Liver (tissue), 9 donors: ENCODE results near the gene PCDHAC1. TPM values are rescaled to one million over a fixed set of nuclear protein-coding genes. Genes with fewer than 3 reads are reported as not detected.

ENCODE experiments used
- DNase-seq: peaks from one replicate; pipeline ENCODE4 v3.0.0-alpha.2; 2017; ENCODE audit warnings: low spot score
- H3K27ac ChIP-seq, 2 donors: one replicate each; pipeline ENCODE4 v1.7.0; 2013; ENCODE audit warnings: inconsistent platforms in 2 of 2, low read length in 2 of 2, control low read depth in 1 of 2, low read depth in 1 of 2, mild to moderate bottlenecking in 1 of 2
- H3K27me3 ChIP-seq, 4 donors: one replicate each; pipeline versions ENCODE4 v1.6.1 to v1.7.0; 2013; ENCODE audit warnings: low read length in 3 of 4, inconsistent platforms in 1 of 4, mild to moderate bottlenecking in 1 of 4, moderate library complexity in 1 of 4; ENCODE audit not compliant: control insufficient read depth in 4 of 4, insufficient read depth in 4 of 4
- H3K36me3 ChIP-seq, 4 donors: one replicate each; pipeline versions ENCODE4 v1.6.1 to v1.7.0; 2013; ENCODE audit warnings: low read length in 3 of 4, mild to moderate bottlenecking in 3 of 4, low read depth in 1 of 4, moderate library complexity in 1 of 4; ENCODE audit not compliant: control insufficient read depth in 4 of 4, insufficient read depth in 3 of 4
- H3K4me1 ChIP-seq, 4 donors: one replicate each; pipeline versions ENCODE4 v1.6.1 to v1.7.0; 2013; ENCODE audit warnings: low read length in 3 of 4, mild to moderate bottlenecking in 3 of 4, moderate library complexity in 1 of 4; ENCODE audit not compliant: control insufficient read depth in 4 of 4, insufficient read depth in 4 of 4
- H3K4me3 ChIP-seq, 3 donors: one replicate each; pipeline versions ENCODE4 v1.6.1 to v1.7.0; 2013; ENCODE audit warnings: low read length in 3 of 3, control low read depth in 1 of 3, low read depth in 1 of 3, mild to moderate bottlenecking in 1 of 3
- H3K9ac ChIP-seq, 2 donors: one replicate each; pipeline ENCODE4 v1.7.0; 2013; ENCODE audit warnings: low read length in 2 of 2, mild to moderate bottlenecking in 2 of 2, moderate library complexity in 2 of 2, control low read depth in 1 of 2, low read depth in 1 of 2
- H3K9me3 ChIP-seq, 4 donors: one replicate each; pipeline versions ENCODE4 v1.6.1 to v1.7.0; 2013; ENCODE audit warnings: low read length in 3 of 4; ENCODE audit not compliant: control insufficient read depth in 4 of 4
- ATF3 ChIP-seq: IDR thresholded peaks from 2 replicates; pipeline ENCODE4 v1.6.1; 2016; ENCODE audit warnings: antibody characterized with exemption
- CTCF ChIP-seq: fragments of 150-350 bp; IDR thresholded peaks from 2 replicates; pipeline ENCODE4 v1.5.1; 2017; ENCODE audit warnings: improper control_type of control experiment, low read depth, low read length; ENCODE audit not compliant: missing input control
- FOXA1 ChIP-seq: IDR thresholded peaks from 2 replicates; pipeline ENCODE4 v1.6.1; 2016; ENCODE audit warnings: antibody characterized with exemption
- FOXA2 ChIP-seq: IDR thresholded peaks from 2 replicates; pipeline ENCODE4 v1.6.1; 2016; ENCODE audit warnings: antibody characterized with exemption
- GABPA ChIP-seq, 2 donors: IDR thresholded peaks in 1 of 2; conservative IDR thresholded peaks in 1 of 2; 2 replicates each; pipeline ENCODE4 v1.6.1; 2016; ENCODE audit warnings: antibody characterized with exemption in 2 of 2, mild to moderate bottlenecking in 1 of 2, moderate library complexity in 1 of 2
- HNF4A ChIP-seq, 2 donors: conservative IDR thresholded peaks; 2 replicates each; pipeline ENCODE4 v1.6.1; 2016; ENCODE audit warnings: antibody characterized with exemption in 2 of 2, mild to moderate bottlenecking in 2 of 2
- HNF4G ChIP-seq: IDR thresholded peaks from 2 replicates; pipeline ENCODE4 v1.6.1; 2016; ENCODE audit warnings: antibody characterized with exemption
- NR2F2 ChIP-seq: IDR thresholded peaks from 2 replicates; pipeline ENCODE4 v1.6.1; 2016; ENCODE audit warnings: antibody characterized with exemption
- RAD21 ChIP-seq, 2 donors: IDR thresholded peaks; 2 replicates each; pipeline ENCODE4 v1.6.1; 2016; ENCODE audit warnings: antibody characterized with exemption in 2 of 2, mild to moderate bottlenecking in 2 of 2
- RXRA ChIP-seq, 2 donors: IDR thresholded peaks; 2 replicates each; pipeline ENCODE4 v1.6.1; 2017 to 2018; ENCODE audit warnings: antibody characterized with exemption in 2 of 2, mild to moderate bottlenecking in 1 of 2
- SP1 ChIP-seq: IDR thresholded peaks from 2 replicates; pipeline ENCODE4 v1.6.1; 2018; ENCODE audit warnings: antibody characterized with exemption, mild to moderate bottlenecking
- whole genome bisulfite sequencing: extraction: QIAGEN DNeasy Blood & Tissue Kit; methylation state at CpG from one replicate; pipeline ENCODE4 v1.1.7; 2013; 5-methylcytosine and 5-hydroxymethylcytosine counted together
- polyA plus RNA-seq, 2 donors: library from polyadenylated mRNA; stranded (reverse) in 1 of 2; unstranded in 1 of 2; fragments of 200-250 nt in 1 of 2; fragments of >200 nt in 1 of 2; fragmentation: Nextera tagmentation in 1 of 2; extraction: Ambion mirVana in 1 of 2; gene quantifications; one replicate each; pipeline versions ENCODE4 v1.2.1 to v1.2.3, GENCODE V29; 2013 to 2015
- total RNA-seq, 2 donors: library from RNA; depleted of rRNA; stranded (reverse); fragments of >200 nt; gene quantifications; one replicate each; pipeline ENCODE4 v1.2.3, GENCODE V29; 2014
- TF ChIP-seq, protein P1 (sequence below): IDR thresholded peaks from 2 replicates; pipeline ENCODE4 v1.6.1; 2016; ENCODE audit warnings: antibody characterized with exemption
- TF ChIP-seq, protein P2 (sequence below): IDR thresholded peaks from 2 replicates; pipeline ENCODE4 v1.6.1; 2016; ENCODE audit warnings: antibody characterized with exemption
- TF ChIP-seq, protein P3 (sequence below): IDR thresholded peaks from 2 replicates; pipeline ENCODE4 v1.6.1; 2016; ENCODE audit warnings: antibody characterized with exemption, mild to moderate bottlenecking
- donor health status: healthy.
- donor health status: healthy.
- donor health status: healthy.
- donor health status: healthy.
- donor health status: healthy.

PCDHAC1 gene
- total and polyA plus RNA-seq, 4 donors: under 0.01 to 0.25 (median 0.13) TPM; not detected in 1

GRCh38 chr5:140967226-140967893 is 41.3 kb downstream of the PCDHAC1 start:
- H3K27ac ChIP-seq: no peak overlapping the region
- H3K4me1 ChIP-seq: peaks cover 0 to 20% (median 12%) of the 10 kb centered on the region in 4 donors
- peaks cover 0 to 4% (median 0%) of the 10 kb centered on the region in 4 donors for H3K9me3 ChIP-seq
- no peak overlapping the region for H3K9ac ChIP-seq
- H3K36me3 ChIP-seq: no peaks in the 10 kb centered on the region
- 31% methylated on average over 34 of the region's 34 CpGs for WGBS
- no peak for TF ChIP-seq RXRA (IDR thresholded peaks at IDR 0.05)
- TF ChIP-seq GABPA (IDR thresholded peaks at IDR 0.05 in 1 of 2, conservative IDR thresholded peaks at IDR 0.05 in 1 of 2): no peak
- TF ChIP-seq CTCF: no peak
- TF ChIP-seq, protein P1, sequence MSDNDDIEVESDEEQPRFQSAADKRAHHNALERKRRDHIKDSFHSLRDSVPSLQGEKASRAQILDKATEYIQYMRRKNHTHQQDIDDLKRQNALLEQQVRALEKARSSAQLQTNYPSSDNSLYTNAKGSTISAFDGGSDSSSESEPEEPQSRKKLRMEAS: no peak
- no peak for TF ChIP-seq HNF4A (conservative IDR thresholded peaks at IDR 0.05)
- TF ChIP-seq FOXA2: no peak
- no peak for TF ChIP-seq FOXA1
- TF ChIP-seq RAD21 (IDR thresholded peaks at IDR 0.05): no peak
- no peak for TF ChIP-seq ATF3
- TF ChIP-seq, protein P2, sequence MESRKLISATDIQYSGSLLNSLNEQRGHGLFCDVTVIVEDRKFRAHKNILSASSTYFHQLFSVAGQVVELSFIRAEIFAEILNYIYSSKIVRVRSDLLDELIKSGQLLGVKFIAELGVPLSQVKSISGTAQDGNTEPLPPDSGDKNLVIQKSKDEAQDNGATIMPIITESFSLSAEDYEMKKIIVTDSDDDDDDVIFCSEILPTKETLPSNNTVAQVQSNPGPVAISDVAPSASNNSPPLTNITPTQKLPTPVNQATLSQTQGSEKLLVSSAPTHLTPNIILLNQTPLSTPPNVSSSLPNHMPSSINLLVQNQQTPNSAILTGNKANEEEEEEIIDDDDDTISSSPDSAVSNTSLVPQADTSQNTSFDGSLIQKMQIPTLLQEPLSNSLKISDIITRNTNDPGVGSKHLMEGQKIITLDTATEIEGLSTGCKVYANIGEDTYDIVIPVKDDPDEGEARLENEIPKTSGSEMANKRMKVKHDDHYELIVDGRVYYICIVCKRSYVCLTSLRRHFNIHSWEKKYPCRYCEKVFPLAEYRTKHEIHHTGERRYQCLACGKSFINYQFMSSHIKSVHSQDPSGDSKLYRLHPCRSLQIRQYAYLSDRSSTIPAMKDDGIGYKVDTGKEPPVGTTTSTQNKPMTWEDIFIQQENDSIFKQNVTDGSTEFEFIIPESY: no peak
- no peak for TF ChIP-seq HNF4G
- TF ChIP-seq NR2F2: no peak
- TF ChIP-seq, protein P3, sequence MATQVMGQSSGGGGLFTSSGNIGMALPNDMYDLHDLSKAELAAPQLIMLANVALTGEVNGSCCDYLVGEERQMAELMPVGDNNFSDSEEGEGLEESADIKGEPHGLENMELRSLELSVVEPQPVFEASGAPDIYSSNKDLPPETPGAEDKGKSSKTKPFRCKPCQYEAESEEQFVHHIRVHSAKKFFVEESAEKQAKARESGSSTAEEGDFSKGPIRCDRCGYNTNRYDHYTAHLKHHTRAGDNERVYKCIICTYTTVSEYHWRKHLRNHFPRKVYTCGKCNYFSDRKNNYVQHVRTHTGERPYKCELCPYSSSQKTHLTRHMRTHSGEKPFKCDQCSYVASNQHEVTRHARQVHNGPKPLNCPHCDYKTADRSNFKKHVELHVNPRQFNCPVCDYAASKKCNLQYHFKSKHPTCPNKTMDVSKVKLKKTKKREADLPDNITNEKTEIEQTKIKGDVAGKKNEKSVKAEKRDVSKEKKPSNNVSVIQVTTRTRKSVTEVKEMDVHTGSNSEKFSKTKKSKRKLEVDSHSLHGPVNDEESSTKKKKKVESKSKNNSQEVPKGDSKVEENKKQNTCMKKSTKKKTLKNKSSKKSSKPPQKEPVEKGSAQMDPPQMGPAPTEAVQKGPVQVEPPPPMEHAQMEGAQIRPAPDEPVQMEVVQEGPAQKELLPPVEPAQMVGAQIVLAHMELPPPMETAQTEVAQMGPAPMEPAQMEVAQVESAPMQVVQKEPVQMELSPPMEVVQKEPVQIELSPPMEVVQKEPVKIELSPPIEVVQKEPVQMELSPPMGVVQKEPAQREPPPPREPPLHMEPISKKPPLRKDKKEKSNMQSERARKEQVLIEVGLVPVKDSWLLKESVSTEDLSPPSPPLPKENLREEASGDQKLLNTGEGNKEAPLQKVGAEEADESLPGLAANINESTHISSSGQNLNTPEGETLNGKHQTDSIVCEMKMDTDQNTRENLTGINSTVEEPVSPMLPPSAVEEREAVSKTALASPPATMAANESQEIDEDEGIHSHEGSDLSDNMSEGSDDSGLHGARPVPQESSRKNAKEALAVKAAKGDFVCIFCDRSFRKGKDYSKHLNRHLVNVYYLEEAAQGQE: no peak
- peak overlapping the region in 2 of 3 donors; percentile 52 to 60 for H3K4me3 ChIP-seq
- DNase-seq: no peak
- peaks cover 0 to 9% (median 5%) of the 10 kb centered on the region in 4 donors for H3K27me3 ChIP-seq

- Histone ChIP-seq H3K36me3 (no peaks in the 10 kb centered on the region), H3K9me3 (peaks cover 0 to 4% (median 0%) of the 10 kb centered on the region in 4 donors), H3K9ac (no peak overlapping the region), H3K4me1 (peaks cover 0 to 20% (median 12%) of the 10 kb centered on the region in 4 donors), H3K27me3 (peaks cover 0 to 7% (median 5%) of the 10 kb centered on the region in 4 donors), H3K27ac (no peak overlapping the region), H3K4me3 (no peak overlapping the region)
- DNase-seq: no peak
- no peak for TF ChIP-seq SP1
- no peak for TF ChIP-seq GABPA (IDR thresholded peaks at IDR 0.05 in 1 of 2, conservative IDR thresholded peaks at IDR 0.05 in 1 of 2)
- no peak for TF ChIP-seq NR2F2
- TF ChIP-seq, protein P3: no peak
- no peak for TF ChIP-seq HNF4G
- TF ChIP-seq HNF4A (conservative IDR thresholded peaks at IDR 0.05): no peak
- TF ChIP-seq, protein P2: no peak
- TF ChIP-seq, protein P1: no peak
Observed at GRCh38 chr5:140969880-140970279, 43.8 kb downstream of the PCDHAC1 start.
